ENCODE results near the gene TNNC2.
"Not testable (repeated sequence)": the region's sequence is repeated elsewhere in the genome, so short reads cannot be mapped to it uniquely, and the experiment has no call there.

Gene TNNC2

GRCh38 chr20:45848421-45848820 lies 21.3 kb upstream of the TNNC2 start:
- no peak for DNase-seq

GRCh38 chr20:45845452-45845851 lies 18.3 kb upstream of the TNNC2 start:
- DNase-seq: no peak

GRCh38 chr20:45843506-45843905 lies 16.4 kb upstream of the TNNC2 start:
- no peak for DNase-seq

- no peak for DNase-seq
Measured at GRCh38 chr20:45842169-45842812, 15.2 kb upstream of the TNNC2 start.

- DNase-seq: no peak
Measured at GRCh38 chr20:45841407-45842129, 14.5 kb upstream of the TNNC2 start.

- DNase-seq: no peak
Measured at GRCh38 chr20:45840700-45841198, 13.6 kb upstream of the TNNC2 start.

GRCh38 chr20:45836841-45837240 lies 9.7 kb upstream of the TNNC2 start:
- no peak for DNase-seq

GRCh38 chr20:45835825-45836224 lies 8.7 kb upstream of the TNNC2 start:
- DNase-seq: no peak

GRCh38 chr20:45835329-45835765 lies 8.2 kb upstream of the TNNC2 start:
- no peak for DNase-seq

- DNase-seq: no peak
Measured at GRCh38 chr20:45834797-45835161, 7.7 kb upstream of the TNNC2 start.

GRCh38 chr20:45833883-45834796 lies 7.0 kb upstream of the TNNC2 start:
- DNase-seq: no peak

GRCh38 chr20:45833030-45833882 lies 6.1 kb upstream of the TNNC2 start, which contains the start of gene SNX21:
Gene SNX21, plus strand, starts transcription at chr20:45833799. Its CDS starts 121 bp downstream, at chr20:45833920.
- no peak for DNase-seq

- DNase-seq: no peak
Measured at GRCh38 chr20:45832619-45833018, 5.5 kb upstream of the TNNC2 start.

GRCh38 chr20:45829673-45830106 lies 2.6 kb upstream of the TNNC2 start:
- not testable (repeated sequence) for DNase-seq

- no peak for DNase-seq
Measured at GRCh38 chr20:45828589-45828988, 1.5 kb upstream of the TNNC2 start.

GRCh38 chr20:45827712-45828111 lies 600 bp upstream of the TNNC2 start:
- no peak for DNase-seq

GRCh38 chr20:45826381-45827019 lies 612 bp downstream of the TNNC2 start:
- DNase-seq: no peak

GRCh38 chr20:45823949-45824835 lies 2.9 kb downstream of the TNNC2 start:
- DNase-seq: peak; percentile 78

- no peak for DNase-seq
Measured at GRCh38 chr20:45822857-45823256, 4.3 kb downstream of the TNNC2 start.

- no peak for DNase-seq
Measured at GRCh38 chr20:45821947-45822346, 5.2 kb downstream of the TNNC2 start.

GRCh38 chr20:45819466-45819865 lies 7.6 kb downstream of the TNNC2 start:
- DNase-seq: no peak

Data from RPMI8226 (cell line).